HL-60 (cell line): ENCODE data around the gene MIP.
A peak's percentile ranks its signal among the peaks of the same experiment; 100 is the strongest.

Experiments used
- DNase-seq, 2 experiments: peaks; one replicate each; pipeline ENCODE4 v3.0.0-alpha.2; 2010 to 2020; ENCODE audit warnings: low read depth in 1 of 2, low spot score in 1 of 2
- H3K27ac ChIP-seq: fragments of 250-450 bp; sonication (Bioruptor Pico); replicated peaks from 2 replicates; pipeline ENCODE4 v1.5.1; 2020; ENCODE audit warnings: mild to moderate bottlenecking, moderate library complexity
- H3K27me3 ChIP-seq: fragments of 250-450 bp; sonication (Bioruptor Pico); 2 replicates; pipeline ENCODE4 v1.5.1; 2021; ENCODE audit warnings: mild to moderate bottlenecking, moderate library complexity; ENCODE audit not compliant: insufficient read depth, poor library complexity, severe bottlenecking
- H3K4me3 ChIP-seq: replicated peaks from 2 replicates; pipeline ENCODE4 v1.5.1; 2011; ENCODE audit warnings: mild to moderate bottlenecking, control low read depth, low read length; ENCODE audit not compliant: insufficient read depth
- CTCF ChIP-seq: IDR thresholded peaks from one replicate; pipeline ENCODE4 v1.5.1; 2011; ENCODE audit warnings: low read length, control low read depth, inconsistent platforms; ENCODE audit not compliant: insufficient read depth
- GABPA ChIP-seq: IDR thresholded peaks from 2 replicates; pipeline ENCODE4 v1.6.1; 2012; ENCODE audit warnings: low read depth
- POLR2AphosphoS5 ChIP-seq: IDR thresholded peaks from 2 replicates; pipeline ENCODE4 v1.6.1; 2012; ENCODE audit warnings: low read depth
- REST ChIP-seq: IDR thresholded peaks from 2 replicates; pipeline ENCODE4 v1.6.1; 2012; ENCODE audit warnings: low read depth; ENCODE audit not compliant: insufficient replicate concordance
- SPI1 ChIP-seq: IDR thresholded peaks from 2 replicates; pipeline ENCODE4 v1.6.1; 2012; ENCODE audit warnings: low read depth, mild to moderate bottlenecking, borderline replicate concordance

MIP gene

DNA sequence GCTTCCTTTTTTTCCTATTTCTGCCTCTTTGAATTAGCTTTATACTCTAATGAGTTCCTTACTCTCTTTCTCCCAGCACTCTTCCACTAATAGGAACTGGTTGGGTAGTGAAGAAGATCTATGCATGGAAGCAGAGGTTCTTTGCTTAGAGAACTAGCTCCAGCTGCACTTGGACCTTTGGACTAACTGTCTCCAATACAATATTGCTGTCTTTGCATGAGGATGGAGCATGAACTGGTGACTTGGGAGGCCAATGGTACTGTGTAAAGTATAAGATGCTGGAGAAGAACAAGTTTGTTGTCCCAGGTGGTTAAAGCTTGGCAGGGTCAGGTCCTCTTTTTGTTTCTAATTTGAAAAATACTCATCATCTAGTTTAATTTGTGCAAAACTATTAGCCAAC is 35.9 kb upstream of the MIP start:
- TF ChIP-seq SPI1 (no peak), REST (no peak), CTCF (no peak), GABPA (no peak), POLR2AphosphoS5 (no peak)
- DNase-seq: no peak
- Histone ChIP-seq H3K27ac (no peak overlapping the region), H3K4me3 (no peak overlapping the region), H3K27me3 (peaks cover 36% of the 10 kb centered on the region)

DNA sequence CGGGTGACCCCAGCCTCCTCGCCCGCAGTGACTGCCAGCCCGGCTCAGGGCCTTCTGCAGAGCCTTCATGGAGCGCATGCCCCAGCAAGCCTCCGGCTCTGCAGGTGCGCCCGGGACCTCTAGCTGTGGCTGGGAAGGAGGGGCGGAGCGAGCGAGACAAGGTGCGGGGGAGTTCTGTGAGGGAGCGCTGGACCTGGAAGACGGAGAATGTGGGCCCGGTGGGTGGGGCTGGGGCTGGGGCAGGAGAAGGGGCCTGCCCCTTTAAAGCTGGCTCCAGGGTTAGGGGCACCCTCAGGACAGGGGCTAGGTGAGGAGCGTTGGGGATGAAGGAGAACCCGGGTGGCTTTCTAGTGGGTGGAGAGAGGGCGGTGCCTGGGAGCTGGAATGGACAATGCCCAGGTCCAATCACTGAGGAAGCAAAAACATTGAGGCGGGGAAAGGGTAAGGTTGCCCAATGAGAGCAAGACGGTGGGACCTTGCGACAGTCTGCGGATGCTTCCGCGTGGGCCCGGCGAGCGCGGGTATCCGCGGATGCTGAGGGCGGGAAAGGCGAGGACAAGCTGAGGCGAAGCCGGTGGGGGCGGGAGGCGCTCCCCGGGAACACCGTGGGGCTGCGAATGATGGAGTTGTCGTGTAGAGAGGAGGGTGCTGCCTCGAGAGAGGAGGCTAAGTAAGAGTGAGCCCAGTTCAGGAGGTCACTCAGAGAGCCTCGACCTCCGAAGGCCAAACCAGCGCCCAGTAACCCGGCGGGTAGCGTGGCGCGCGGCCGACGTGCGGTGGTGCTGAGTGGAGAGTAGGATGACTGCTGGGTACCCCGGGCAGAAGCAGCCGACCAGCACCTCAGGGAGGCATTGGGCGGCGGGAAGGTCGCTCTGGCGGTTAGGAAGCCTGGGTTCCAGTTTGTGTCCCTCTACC is 33.8 kb upstream of the MIP start, which contains the start of gene GLS2:
TSS of gene GLS2 (minus strand) at position 121 of the 915 bp plus-strand sequence. CDS start at position 78, 43 bp downstream.
- peaks cover 36% of the 10 kb centered on the region for H3K27me3 ChIP-seq
- TF ChIP-seq REST (no peak), GABPA (no peak), CTCF (no peak), POLR2AphosphoS5 (no peak), SPI1 (no peak)

DNA sequence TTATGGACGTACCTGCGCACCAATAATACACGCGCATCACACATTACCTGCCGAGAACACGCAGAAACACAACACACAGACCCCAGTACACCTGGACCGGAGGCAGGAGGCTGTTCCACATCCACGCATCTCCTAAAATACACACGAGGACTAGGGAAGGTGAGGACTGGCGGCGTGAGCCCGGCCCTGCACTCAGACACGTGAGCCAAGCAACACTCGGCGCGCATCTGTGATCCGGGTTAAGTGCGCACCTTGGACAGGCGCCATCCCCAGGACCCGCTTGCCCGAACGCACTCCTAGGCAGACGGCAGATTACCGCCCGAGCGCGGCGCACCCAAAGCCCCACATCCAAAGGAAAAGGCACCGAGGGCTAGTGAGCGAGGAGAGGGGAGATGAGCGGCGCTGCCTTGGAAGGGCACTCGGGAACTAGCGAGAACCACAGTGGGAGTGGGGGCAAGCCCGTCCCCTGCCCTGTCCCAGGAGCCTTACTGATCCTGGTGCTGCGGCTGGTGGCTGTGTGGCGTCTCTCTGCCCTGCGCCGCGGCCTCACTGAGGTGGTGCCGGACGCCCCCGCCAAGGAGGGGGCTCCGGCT is 33.1 kb upstream of the MIP start:
- TF ChIP-seq POLR2AphosphoS5 (no peak), CTCF (no peak), REST (no peak), SPI1 (no peak), GABPA (no peak)
- Histone ChIP-seq H3K27me3 (peaks cover 33% of the 10 kb centered on the region), H3K4me3 (peak overlapping the region; percentile 23), H3K27ac (no peak overlapping the region)
- no peak for DNase-seq

More for the DNA sequence above, 33.8 kb upstream of the MIP start, which contains the start of gene GLS2:
- peak; percentile 44 to 63 for DNase-seq
- Histone ChIP-seq H3K4me3 (peak within 1 kb of the TSS; percentile 23), H3K27ac (no peak within 1 kb of the TSS)
